HG02981 (cell line): Measurements from ENCODE around the gene SCLY.

Experiments
- ATAC-seq: cut with Tn5 transposase; IDR thresholded peaks from one replicate; pipeline ENCODE4 v1.9.1; 2021; ENCODE audit warnings: mild to moderate bottlenecking, moderate library complexity; ENCODE audit not compliant: unreplicated experiment

The SCLY gene

GRCh38 chr2:238096311-238097011 lies 35.7 kb downstream of the SCLY start:
- ATAC-seq = no peak

- ATAC-seq = no peak
Observed at GRCh38 chr2:238097201-238097987, 36.6 kb downstream of the SCLY start.

GRCh38 chr2:238097988-238098871 lies 37.4 kb downstream of the SCLY start:
- ATAC-seq = peak; percentile 63

GRCh38 chr2:238098901-238099713 lies 38.3 kb downstream of the SCLY start:
- ATAC-seq = peak; percentile 6

- ATAC-seq = no peak
Observed at GRCh38 chr2:238099714-238100048, 38.9 kb downstream of the SCLY start.

- no peak for ATAC-seq
Observed at GRCh38 chr2:238100049-238100820, 39.4 kb downstream of the SCLY start, which contains the start of gene ESPNL. TSS of gene ESPNL (plus strand) at chr2:238100340. CDS start at chr2:238100420, 80 bp downstream.

- no peak for ATAC-seq
Observed at GRCh38 chr2:238100821-238101771, 40.3 kb downstream of the SCLY start.

GRCh38 chr2:238101891-238102841 lies 41.4 kb downstream of the SCLY start:
- no peak for ATAC-seq

- no peak for ATAC-seq
Observed at GRCh38 chr2:238102865-238103264, 42.1 kb downstream of the SCLY start.

- ATAC-seq = no peak
Observed at GRCh38 chr2:238103465-238104225, 42.8 kb downstream of the SCLY start.

- no peak for ATAC-seq
Observed at GRCh38 chr2:238104226-238104690, 43.5 kb downstream of the SCLY start.

GRCh38 chr2:238104691-238105371 lies 44.0 kb downstream of the SCLY start:
- no peak for ATAC-seq

- ATAC-seq = no peak
Observed at GRCh38 chr2:238105506-238106338, 44.9 kb downstream of the SCLY start.

- ATAC-seq = no peak
Observed at GRCh38 chr2:238106339-238106697, 45.5 kb downstream of the SCLY start.
